D341Med (cell line): ENCODE measurements around the gene CYS1.
"Not testable (repeated sequence)": the region's sequence is repeated elsewhere in the genome, so short reads cannot be mapped to it uniquely, and the experiment has no call there.

Source experiments
- DNase-seq: peaks from one replicate; pipeline ENCODE4 v3.0.0; 2012; ENCODE audit warnings: low spot score

The CYS1 gene

DNA sequence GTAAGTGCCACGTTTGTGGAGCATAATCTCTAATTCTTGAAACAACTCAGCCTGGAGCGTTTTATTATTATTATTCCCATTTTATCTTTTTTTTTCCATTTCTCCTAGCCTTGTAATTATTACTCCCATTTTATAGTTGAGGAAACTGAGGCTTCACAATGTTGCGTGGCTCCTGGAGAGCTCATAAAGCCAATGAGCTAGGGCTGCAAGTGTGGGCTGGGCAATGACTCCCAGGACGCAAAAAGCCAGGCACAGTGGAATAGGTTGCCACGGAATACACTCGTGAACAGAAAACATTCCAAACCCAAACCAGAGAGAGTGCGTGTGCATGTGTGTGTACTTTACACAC, 50.4 kb downstream of the CYS1 start:
- DNase-seq: no peak

DNA sequence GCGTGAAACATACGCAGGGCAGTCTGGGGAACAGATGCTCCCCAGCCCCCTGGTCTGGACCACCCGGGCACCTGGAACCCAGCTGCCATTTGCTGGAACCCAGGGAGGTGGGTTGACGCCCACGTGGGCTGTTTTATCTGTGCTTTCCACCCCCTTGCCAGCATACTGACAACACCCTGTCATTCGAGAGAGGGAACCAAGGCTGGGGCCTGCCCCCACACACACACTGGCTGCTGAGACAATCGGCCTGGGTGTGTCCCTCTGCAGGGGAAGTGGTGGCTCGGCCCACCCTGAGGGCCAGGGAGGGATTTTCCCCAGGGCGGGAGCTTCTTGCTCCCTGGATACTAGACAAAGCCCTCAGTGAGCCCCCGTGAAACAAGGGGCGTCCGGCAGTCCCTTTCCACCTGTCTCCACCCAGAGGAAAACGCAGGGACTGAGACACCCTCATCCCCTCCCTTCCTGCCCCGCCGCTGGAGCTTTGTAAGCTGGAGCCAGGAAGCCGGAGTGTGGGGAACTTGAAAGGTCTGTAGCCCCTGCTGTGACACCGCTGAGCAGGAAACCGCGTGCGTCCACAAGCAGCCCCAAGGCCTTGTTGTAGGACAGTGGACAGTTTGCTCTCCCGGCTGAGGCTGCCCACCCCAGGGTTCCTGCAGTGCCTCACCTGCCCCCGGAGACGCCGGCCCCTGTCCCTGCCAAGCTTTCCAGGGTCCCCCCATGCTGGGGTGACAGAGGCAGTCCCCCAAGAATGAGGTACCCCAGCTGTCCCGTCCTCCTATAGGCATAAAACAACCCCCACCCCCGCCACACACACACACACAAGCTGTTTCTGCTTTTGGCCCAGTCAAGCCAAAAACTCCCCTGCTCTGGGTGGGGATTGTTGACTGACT, 51.0 kb downstream of the CYS1 start:
- peak; percentile 32 for DNase-seq

DNA sequence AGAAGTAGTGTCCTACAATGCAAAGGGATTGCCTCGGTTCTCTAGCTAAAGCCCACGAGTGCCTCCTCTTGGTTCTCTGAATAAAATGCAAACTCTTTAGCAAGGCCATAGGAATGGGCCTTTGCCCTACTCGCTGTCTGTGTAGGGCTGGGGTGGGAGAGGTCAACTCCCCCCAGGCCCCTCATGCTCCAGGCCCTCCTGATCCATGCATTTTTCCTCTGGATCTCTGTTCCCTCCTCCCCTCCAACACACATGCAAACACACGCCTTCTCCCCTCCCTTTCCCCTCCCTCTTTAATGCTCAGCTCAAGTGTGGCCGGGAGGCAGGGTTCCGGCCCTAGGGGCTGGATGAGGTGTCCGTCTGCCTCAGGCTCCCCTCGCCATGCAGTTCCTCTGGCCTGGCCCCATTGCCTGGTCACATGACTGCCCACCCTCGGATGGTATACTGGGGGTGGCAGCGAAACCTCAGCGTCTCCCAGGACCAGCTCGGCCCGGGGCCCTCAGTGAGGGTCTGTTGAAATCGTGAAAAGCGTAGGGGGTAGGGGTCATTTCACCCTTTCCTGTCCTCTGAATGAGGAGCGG, 51.7 kb downstream of the CYS1 start:
- DNase-seq: peak; percentile 17

DNA sequence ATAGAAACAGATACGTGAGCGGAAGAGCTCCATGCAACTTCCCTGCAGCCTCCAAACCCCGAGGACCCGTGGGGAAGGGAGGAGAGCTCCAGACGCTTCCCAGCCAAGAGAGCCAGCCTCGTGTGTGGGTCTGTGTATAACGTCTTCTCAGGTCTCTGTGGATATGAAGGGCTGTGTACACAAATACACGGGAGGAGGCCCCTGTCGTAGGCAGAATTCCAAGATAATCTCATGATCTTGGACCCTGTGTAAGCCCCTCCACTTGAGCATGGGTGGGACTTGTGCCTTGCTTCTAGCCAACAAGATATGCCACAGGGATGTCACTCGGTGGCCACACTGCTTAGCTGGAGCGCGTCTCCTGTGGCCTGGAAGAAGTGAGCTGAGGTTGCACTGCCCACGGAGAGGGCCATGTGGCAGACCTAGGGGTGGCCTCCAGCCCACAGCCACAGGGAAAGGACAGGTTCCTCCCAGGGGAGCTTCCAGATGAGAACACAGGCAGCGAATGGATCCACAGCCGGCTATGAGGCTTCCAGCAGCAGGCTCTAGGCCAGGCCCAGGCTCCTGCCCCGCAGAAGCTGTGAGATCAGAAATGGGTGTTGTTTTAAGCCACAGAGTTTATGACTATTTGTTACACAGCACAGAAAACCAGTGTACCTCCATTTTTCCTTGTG, 52.4 kb downstream of the CYS1 start:
- DNase-seq: no peak

DNA sequence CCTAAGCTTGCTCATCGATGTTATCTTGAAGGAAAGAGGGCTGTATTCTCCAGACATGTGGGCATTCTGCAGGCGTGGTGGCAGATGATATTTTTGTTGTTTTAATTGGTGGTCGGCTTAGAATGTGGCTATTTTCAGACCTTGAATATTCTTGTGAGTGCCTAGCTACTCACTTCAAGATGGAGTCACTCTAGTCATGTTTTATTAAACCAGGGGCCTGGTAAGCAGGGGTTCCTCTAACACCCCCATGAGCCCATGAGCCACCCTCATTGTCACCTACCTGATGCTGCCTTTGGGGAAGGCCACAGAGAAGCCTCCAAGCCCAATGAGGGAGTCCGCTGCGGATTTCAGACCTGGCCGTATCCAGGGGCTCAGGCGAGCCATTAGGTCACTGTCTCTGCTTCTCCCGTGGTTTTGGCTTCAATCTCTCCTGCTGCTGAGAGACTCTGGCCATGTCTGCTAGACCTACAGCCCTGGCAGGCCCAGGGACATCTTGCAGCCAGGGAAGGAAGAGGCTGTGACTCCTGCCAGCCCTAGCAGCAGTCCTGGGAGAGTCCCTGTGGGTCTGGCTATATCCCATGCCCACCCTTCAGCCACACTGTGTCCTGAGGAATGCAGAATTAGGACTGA, 53.2 kb downstream of the CYS1 start:
- DNase-seq: no peak

DNA sequence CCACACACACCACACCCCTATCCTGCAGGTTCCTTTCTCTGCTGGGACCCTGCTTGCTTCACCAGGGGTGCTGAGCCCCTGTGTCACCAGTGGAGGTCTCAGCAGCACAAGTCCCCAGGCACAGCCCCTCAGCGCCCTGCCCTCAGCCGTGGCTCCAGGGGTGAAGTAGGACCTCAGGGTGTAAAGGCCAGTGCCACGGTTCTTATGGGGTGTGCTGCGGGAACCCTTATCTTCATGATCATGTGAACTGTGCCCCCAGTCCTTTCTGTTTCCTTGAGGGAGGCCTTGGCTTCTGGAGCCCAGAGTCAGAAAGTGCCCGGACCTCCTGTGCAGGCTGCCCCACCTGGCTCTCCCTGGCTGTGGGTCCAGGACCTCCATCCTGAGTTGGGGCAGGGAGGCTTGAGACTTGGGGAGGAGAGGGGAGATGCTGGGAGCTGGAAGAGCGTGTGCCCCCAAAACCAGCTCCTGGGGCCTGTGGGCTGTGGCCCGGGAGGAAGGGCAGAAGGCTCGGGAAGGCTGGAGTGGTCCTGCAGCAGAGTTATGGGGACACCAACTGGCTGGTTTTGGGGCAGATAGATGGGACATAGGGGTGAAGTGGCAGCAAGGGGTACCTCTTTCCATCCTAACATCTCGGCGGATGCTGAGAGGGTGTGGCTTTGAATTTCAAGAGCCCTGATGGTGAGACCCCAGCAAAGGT, 57.1 kb downstream of the CYS1 start:
- DNase-seq: peak; percentile 45

DNA sequence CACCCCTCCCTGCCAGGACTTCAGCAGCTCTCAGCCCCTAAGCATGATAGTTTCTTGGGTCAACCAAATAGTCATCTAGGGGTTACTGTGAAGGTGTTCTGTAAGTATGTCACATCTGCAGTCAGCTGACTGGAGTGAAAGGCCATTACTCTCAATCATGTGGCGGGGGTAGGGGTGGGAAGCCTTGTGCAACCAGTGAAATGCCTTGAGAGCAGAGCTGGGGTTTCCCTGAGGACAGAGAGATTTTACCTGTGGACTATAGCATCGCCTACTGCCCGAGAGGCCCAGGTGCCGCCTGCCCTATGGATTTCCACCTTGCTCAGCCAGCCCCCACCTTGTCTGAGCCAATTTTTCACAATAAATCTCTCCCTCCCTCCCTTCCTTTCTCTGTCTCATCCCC, 57.8 kb downstream of the CYS1 start:
- no peak for DNase-seq

DNA sequence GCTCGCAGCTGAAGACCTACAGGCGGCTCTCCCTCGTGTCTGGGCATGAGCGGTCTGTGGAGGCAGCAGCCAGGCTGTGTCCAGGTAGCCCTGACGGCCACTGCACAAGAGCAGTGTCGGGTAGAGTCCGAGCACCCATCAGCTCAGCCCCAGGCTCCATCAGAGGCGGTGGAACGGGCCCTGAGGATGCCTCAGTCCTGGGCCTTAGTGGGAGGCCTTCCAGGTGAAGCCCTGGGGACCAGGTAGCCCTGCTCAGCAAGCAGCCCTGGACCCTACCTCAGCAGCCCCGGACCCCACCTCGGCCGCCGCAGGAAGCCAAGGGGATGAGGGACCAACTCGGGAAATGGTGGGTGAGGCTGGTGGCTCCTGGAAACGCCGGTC, 58.2 kb downstream of the CYS1 start:
- no peak for DNase-seq

DNA sequence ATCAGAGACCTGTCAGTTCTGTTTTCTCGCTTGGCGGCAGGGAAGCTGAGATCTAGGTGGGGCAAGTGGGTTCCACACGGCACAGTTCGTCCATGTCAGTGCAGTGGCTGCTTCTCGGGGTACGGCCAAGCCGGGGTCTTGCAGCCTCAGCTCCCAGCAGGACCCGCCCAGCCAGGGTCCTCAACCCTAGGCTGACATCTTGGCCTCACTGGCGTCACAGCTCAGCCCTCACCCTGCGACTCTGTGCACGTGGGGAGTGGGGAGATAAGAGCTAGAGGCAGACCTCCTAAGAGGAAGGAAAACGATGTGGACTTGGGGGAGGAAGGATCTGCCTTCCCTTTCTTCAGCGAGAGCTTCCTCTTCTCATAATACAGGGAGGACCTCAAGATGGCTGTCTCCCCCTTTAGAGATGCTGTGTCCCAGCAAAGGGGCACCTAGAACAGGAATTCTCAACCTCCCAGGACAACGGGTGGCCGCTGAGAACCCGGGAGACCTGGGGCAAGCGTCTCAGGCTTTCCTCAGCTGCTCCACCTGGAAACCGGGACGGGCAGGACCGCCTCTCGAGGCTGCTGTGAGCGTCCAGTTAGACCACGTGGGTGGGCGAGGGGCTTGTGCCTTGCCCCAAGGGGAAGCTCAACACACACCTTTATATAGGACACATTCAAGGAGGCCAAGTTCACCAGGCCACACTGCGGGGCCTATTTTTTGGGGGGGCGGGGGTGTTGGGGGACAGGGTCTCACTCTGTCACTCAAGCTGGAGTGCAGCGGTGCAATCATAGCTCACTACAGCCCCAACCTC, 60.4 kb downstream of the CYS1 start:
- DNase-seq: no peak

DNA sequence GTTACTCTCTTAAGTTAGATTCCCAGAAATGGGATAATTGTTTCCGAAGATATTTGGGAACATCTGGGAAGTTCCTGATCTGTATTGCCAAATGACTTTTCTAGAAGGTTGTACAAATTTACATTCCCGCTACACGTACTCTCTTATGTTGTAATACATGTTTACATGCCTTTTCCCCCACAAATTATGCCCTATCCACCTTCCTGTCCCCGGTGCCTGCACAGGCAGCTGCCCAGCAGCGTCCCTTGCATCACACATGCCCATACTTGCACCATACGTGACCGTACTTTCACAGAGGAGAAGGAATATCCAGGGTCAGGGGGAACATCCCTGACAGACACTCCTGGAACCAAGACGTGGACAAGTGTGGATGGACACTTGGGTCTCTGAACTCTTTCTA, 61.0 kb downstream of the CYS1 start:
- DNase-seq: no peak

DNA sequence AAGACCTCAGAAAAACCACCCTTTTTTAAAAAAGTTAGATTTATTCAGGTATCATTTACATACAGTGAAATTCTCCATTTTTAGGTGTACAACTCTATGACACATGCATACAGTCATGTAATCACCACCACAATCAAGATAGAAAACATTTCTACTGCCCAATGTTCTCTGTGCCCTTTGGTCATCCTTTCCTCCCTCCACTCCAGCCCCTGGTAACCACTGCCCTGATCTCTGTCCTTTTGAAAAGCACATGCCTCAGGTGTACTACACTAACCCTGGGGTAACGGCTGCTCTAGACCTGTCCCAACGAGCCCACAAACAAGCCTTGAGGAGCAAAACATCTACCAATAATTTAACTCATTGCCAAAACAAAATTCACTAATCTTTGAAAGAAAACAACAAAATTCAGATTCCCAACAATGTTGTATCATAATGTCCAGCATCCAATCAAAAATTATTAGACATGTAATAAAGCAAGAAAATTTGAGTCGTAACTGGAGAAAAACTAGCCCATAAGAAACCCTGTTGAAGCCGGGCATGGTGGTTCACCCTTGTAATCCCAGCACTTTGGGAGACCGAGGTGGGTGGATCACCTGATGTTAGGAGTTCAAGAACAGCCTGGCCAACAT, 62.8 kb downstream of the CYS1 start:
- DNase-seq: no peak

DNA sequence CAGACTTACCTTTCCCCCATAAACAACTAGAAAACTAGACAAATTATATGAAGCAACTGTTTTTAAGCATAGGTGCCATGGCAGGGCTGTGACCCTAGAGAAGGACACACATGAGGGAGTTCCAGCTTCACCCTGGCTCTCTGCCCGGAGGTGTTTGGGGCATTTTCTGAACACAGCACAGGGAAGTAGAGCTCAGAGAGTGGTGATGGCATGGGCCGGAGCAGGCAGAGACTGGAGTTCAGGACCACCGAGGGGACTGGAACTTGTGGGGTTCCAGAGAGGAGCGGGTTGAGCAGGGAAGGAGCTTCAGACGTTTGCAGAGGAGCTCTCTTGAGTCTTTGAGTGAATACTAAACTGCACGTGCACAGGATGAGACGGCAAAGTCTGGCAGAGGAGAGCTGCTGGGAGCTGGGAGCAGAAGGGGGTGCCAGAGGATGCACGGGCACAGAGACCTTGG, 63.4 kb downstream of the CYS1 start:
- DNase-seq: no peak

DNA sequence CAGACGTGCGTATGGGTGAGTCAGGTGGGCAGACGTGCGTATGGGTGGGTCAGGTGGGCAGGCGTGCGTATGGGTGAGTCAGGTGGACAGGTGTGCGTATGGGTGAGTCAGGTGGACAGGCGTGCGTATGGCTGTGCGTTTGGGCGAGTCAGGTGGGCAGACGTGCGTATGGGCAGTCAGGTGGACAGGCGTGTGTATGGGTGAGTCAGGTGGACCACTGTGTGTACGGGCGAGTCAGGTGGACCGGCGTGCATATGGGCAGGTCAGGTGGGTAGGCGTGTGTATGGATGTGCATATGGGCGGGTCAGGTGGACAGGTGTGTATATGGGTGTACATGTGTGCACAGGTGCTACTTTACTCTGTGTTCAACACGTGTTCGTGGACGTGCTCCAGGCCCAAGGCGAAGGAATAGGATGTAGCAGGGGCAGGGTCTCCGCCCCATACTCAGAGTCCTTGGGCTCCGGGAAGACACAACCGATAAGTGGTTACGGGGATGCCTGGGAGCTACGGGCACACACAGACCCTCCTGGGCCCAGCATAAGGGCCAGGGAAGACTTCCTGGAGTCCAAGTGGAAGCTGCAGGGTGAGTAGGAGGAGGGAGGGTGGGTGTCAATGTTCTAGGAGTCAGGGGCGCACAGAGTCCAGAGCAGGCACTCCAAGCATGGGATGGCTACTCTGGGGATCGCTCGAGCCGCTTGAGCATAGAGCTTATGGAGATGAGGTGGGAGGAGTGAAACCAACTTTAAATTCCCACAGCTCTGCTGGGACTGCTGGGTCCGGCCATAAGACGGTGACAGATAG, 64.0 kb downstream of the CYS1 start:
- no peak for DNase-seq

DNA sequence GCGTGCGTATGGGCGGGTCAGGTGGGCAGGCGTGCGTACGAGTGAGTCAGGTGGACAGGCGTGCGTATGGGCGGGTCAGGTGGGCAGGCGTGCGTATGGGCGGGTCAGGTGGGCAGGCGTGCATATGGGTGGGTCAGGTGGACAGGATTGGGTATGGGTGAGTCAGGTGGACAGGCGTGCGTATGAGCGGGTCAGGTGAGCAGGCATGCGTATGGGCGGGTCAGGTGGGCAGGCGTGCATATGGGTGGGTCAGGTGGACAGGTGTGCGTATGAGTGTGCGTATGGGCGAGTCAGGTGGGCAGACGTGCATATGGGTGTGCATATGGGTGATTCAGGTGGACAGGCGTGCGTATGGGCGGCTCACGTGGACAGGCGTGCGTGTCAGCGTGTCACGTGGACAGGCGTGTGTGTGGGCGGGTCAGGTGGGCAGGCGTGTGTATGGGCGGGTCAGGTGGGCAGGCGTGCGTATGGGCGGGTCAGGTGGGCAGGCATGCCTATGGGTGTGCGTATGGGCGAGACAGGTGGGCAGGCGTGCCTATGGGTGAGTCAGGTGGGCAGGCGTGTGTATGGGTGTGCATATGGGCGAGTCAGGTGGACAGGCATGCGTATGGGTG, 64.7 kb downstream of the CYS1 start:
- not testable (repeated sequence) for DNase-seq

DNA sequence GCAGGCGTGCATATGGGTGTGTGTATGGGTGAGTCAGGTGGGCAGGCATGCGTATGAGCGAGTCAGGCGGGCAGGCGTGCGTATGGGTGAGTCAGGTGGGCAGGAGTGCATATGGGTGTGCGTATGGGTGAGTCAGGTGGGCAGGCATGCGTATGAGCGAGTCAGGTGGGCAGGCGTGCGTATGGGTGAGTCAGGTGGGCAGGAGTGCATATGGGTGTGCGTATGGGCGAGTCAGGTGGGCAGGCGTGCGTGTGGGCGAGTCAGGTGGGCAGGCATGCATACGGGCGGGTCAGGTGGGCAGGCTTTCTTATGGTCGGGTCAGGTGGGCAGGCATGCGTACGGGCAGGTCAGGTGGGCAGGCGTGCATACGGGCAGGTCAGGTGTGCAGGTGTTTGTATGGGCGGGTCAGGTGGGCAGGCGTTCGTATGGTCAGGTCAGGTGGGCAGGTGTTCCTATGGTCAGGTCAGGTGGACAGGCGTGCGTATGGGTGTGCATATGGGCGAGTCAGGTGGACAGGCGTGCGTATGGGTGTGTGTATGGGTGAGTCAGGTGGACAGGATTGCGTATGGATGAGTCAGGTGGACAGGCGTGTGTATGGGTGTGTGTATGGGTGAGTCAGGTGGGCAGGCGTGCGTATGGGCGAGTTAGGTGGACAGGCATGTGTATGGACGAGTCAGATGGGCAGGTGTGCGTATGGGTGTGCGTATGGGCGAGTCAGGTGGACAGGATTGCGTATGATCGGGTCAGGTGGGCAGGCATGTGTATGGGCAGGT, 65.6 kb downstream of the CYS1 start:
- DNase-seq: no peak

DNA sequence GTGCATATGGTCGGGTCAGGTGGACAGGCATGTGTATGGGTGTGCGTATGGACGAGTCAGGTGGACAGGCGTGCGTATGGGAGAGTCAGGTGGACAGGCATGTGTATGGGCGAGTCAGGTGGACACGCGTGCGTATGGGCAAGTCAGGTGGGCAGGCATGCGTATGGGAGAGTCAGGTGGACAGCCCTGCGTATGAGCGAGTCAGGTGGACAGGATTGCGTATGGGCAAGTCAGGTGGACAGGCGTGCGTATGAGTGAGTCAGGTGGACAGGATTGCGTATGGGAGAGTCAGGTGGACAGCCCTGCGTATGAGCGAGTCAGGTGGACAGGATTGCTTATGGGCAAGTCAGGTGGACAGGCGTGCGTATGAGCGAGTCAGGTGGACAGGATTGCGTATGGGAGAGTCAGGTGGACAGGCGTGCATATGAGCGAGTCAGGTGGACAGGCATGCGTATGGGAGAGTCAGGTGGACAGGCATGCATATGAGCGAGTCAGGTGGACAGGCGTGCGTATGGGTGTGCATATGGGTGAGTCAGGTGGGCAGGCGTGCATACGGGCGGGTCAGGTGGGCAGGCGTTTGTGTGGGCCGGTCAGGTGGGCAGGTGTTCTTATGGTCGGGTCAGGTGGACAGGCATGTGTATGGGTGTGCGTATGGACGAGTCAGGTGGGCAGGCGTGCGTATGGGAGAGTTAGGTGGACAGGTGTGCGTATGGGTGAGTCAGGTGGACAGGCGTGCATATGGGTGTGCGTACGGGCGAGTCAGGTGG, 66.4 kb downstream of the CYS1 start:
- DNase-seq: not testable (repeated sequence)

DNA sequence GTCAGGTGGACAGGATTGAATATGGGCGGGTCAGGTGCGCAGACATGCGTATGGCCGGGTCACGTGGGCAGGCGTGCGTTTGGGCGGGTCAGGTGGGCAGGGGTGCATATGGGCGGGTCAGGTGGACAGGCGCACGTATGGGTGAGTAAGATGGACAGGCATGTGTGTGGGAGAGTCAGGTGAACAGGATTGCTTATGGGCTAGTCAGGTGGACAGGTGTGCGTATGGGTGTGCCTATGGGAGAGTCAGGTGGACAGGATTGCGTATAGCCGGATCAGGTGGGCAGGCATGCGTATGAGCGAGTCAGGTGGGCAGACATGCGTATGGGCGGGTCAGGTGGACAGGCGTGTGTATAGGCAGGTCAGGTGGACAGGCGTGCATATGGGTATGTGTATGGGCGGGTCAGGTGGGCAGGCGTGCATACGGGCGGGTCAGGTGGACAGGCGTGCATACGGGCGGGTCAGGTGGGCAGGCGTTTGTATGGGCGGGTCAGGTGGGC, 67.2 kb downstream of the CYS1 start:
- DNase-seq: no peak
